GM10248 (cell line): ENCODE results near the gene TRAF1.
A peak's percentile ranks its signal among the peaks of the same experiment; 100 is the strongest.

Experiments
- CTCF ChIA-PET: fragments of 300-600 bp; sonication (Branson Sonifier 250); formaldehyde crosslinking; extraction: SDS; loops from one replicate; lab custom pipeline; 2021; ENCODE audit warnings: antibody characterized with exemption; lab: Yijun Ruan, JAX
- POLR2A ChIA-PET: fragments of 350-650 bp; sonication (Branson Sonifier 250); formaldehyde crosslinking; extraction: SDS; loops from one replicate; lab custom pipeline; 2020; ENCODE audit warnings: antibody characterized with exemption; lab: Yijun Ruan, JAX
- DNase-seq: peaks from one replicate; pipeline ENCODE4 v3.0.0; 2012; ENCODE audit errors: extremely low spot score
- TF ChIP-seq, protein P1 (sequence below): IDR thresholded peaks from 2 replicates; pipeline ENCODE4 v1.5.1; 2012; ENCODE audit warnings: mild to moderate bottlenecking, low read depth; ENCODE audit errors: extremely low read depth, missing control alignments, control extremely low read depth

The TRAF1 gene

DNA sequence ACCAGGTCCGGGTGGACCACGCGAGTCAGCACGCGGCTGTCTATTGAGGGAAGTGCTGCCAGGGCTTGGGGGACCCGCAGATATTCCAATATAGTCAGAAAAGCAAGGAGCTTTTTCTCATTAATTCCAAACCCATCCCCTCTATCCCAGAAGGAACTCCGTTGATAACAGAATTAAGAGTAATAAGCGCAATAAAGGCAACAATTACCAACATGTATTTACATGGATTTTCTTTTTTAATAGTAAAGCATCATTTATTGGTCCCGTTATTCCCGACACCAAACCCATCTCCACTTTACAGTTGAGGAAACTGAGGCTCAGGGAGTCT, 57.3 kb downstream of the TRAF1 start:
- DNase-seq, result no peak
- CTCF ChIA-PET, result interaction anchor here (0.7 to 3.5 kb wide), 9 partner anchors 24 to 77 kb away, joined by 3 to 22 read pairs (median 3); no protein-coding TSS in a partner anchor
- TF ChIP-seq, protein P1, sequence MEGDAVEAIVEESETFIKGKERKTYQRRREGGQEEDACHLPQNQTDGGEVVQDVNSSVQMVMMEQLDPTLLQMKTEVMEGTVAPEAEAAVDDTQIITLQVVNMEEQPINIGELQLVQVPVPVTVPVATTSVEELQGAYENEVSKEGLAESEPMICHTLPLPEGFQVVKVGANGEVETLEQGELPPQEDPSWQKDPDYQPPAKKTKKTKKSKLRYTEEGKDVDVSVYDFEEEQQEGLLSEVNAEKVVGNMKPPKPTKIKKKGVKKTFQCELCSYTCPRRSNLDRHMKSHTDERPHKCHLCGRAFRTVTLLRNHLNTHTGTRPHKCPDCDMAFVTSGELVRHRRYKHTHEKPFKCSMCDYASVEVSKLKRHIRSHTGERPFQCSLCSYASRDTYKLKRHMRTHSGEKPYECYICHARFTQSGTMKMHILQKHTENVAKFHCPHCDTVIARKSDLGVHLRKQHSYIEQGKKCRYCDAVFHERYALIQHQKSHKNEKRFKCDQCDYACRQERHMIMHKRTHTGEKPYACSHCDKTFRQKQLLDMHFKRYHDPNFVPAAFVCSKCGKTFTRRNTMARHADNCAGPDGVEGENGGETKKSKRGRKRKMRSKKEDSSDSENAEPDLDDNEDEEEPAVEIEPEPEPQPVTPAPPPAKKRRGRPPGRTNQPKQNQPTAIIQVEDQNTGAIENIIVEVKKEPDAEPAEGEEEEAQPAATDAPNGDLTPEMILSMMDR, result no peak
- POLR2A ChIA-PET, result no interaction called here

GRCh38 chr9:120868676-120869359, 57.8 kb downstream of the TRAF1 start:
- ChIA-PET POLR2A (no interaction called here), CTCF (interaction anchor here (0.7 to 3.5 kb wide), 8 partner anchors 15 to 77 kb away, joined by 3 to 22 read pairs (median 3); no protein-coding TSS in a partner anchor)
- DNase-seq, result peak; percentile 99
- TF ChIP-seq, protein P1, result peak; percentile 69

DNA sequence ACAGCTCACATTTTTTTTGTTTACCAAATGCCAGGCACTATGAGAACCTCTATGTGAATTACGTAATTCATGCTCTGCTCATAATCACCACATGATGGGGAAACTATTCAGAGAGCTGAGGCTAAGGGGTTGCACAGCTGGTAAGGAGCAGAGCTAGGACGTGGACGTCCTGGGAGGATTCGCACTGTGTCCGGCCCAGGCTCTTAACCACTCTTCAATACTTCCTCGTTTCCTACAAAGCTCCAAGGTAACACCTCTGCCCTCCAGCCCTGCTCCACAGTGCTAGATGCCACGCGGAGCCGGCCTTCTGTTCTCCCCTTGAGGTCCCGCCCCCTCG, 58.3 kb downstream of the TRAF1 start:
- ChIA-PET POLR2A (interaction anchor here (1.0 kb wide), 1 partner anchor 29 kb away, joined by 9 read pairs; no protein-coding TSS in a partner anchor), CTCF (interaction anchor here (0.9 to 3.5 kb wide), 7 partner anchors 15 to 68 kb away, joined by 3 to 22 read pairs (median 4); no protein-coding TSS in a partner anchor)
- TF ChIP-seq, protein P1, result no peak
- DNase-seq, result no peak

DNA sequence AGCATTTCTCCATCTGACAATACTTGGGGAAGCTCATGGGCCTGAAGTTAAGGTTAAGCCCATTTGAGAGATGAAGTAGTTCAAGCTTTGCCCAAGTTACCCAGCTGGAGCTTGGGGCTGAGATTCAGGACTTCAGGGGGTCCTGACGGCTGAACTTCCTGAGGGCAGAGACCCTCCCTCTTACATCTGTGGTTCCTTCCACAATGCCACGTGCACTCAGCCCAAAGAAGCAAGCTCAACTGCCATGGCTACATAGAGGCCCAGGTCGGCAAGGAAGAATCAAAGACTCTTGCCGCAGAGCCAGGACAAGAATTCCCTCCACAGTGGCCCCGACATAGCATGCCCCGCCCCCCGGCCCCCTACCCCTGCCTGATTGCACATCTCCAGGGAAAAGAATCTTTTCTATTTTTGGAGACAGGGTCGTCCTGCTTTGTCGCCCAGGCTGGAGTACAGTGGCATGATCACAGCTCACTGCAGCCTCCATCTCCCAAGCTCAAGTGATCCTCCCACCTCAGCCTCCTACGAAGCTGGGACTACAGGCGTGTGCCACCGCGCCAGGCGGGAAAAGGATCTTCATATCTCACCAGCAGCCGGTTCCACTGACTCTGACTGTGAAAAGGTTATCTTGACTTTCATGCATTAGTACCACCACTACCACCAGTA, 58.8 kb downstream of the TRAF1 start:
- TF ChIP-seq, protein P1, result no peak
- CTCF ChIA-PET, result interaction anchor here (0.9 to 3.5 kb wide), 8 partner anchors 9 to 68 kb away, joined by 3 to 22 read pairs (median 4); no protein-coding TSS in a partner anchor
- no peak for DNase-seq
- POLR2A ChIA-PET, result interaction anchor here (1.0 kb wide), 1 partner anchor 29 kb away, joined by 9 read pairs; no protein-coding TSS in a partner anchor

DNA sequence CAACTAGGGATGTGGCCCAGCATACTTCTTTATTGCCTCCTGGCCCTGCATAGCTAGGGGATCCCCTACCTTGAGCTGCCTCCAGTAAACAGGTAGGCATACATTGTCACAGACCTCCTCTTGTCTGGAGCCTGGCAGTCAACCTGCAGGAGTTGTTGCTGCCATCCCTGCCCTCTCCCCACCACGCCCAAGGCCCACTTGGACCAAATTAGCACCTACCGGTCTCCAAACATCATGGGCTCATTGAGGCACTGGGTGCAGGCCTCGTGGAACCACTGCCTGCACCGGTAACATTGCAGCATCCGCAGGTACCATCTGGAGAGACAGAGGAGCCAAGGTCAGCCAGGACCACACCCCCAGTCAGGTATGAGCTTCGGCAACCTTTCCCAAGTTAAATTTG, 59.9 kb downstream of the TRAF1 start:
- TF ChIP-seq, protein P1, result no peak
- CTCF ChIA-PET, result interaction anchor here (1.2 to 1.7 kb wide), 2 partner anchors 8 to 19 kb away, joined by 3 to 4 read pairs; no protein-coding TSS in a partner anchor
- no peak for DNase-seq
- POLR2A ChIA-PET, result interaction anchor here (0.6 kb wide), 1 partner anchor 21 kb away, joined by 4 read pairs; no protein-coding TSS in a partner anchor

- ChIA-PET CTCF (no interaction called here), POLR2A (no interaction called here)
- no peak for DNase-seq
- TF ChIP-seq, protein P1, result no peak
Measured at GRCh38 chr9:120865809-120866208, 60.8 kb downstream of the TRAF1 start.
